ENCODE results near the gene STXBP2.

STXBP2 gene

GRCh38 chr19:7622933-7623685 lies 13.8 kb upstream of the STXBP2 start:
- no peak for TF ChIP-seq CREB1 (IDR thresholded peaks at IDR 0.05; ENCODE audit: low read depth)
- TF ChIP-seq CEBPB (IDR thresholded peaks at IDR 0.05) = no peak
- TF ChIP-seq TCF12 (IDR thresholded peaks at IDR 0.05; ENCODE audit: low read depth) = no peak
- TF ChIP-seq TEAD4 (IDR thresholded peaks at IDR 0.05) = no peak
- TF ChIP-seq YY1 (IDR thresholded peaks at IDR 0.05; ENCODE audit: low read depth) = no peak
- TF ChIP-seq NFIC (IDR thresholded peaks at IDR 0.05) = no peak
- TF ChIP-seq, protein P1, sequence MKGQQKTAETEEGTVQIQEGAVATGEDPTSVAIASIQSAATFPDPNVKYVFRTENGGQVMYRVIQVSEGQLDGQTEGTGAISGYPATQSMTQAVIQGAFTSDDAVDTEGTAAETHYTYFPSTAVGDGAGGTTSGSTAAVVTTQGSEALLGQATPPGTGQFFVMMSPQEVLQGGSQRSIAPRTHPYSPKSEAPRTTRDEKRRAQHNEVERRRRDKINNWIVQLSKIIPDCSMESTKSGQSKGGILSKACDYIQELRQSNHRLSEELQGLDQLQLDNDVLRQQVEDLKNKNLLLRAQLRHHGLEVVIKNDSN (IDR thresholded peaks at IDR 0.05) = no peak
- TF ChIP-seq, protein P2, sequence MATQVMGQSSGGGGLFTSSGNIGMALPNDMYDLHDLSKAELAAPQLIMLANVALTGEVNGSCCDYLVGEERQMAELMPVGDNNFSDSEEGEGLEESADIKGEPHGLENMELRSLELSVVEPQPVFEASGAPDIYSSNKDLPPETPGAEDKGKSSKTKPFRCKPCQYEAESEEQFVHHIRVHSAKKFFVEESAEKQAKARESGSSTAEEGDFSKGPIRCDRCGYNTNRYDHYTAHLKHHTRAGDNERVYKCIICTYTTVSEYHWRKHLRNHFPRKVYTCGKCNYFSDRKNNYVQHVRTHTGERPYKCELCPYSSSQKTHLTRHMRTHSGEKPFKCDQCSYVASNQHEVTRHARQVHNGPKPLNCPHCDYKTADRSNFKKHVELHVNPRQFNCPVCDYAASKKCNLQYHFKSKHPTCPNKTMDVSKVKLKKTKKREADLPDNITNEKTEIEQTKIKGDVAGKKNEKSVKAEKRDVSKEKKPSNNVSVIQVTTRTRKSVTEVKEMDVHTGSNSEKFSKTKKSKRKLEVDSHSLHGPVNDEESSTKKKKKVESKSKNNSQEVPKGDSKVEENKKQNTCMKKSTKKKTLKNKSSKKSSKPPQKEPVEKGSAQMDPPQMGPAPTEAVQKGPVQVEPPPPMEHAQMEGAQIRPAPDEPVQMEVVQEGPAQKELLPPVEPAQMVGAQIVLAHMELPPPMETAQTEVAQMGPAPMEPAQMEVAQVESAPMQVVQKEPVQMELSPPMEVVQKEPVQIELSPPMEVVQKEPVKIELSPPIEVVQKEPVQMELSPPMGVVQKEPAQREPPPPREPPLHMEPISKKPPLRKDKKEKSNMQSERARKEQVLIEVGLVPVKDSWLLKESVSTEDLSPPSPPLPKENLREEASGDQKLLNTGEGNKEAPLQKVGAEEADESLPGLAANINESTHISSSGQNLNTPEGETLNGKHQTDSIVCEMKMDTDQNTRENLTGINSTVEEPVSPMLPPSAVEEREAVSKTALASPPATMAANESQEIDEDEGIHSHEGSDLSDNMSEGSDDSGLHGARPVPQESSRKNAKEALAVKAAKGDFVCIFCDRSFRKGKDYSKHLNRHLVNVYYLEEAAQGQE (IDR thresholded peaks at IDR 0.05; ENCODE audit: low read depth) = no peak
- TF ChIP-seq EGR1 (IDR thresholded peaks at IDR 0.05) = no peak
- TF ChIP-seq EP300 (IDR thresholded peaks at IDR 0.05; ENCODE audit: borderline replicate concordance) = no peak
- TF ChIP-seq TAF1 (IDR thresholded peaks at IDR 0.05; ENCODE audit: low read depth) = no peak
- no peak for TF ChIP-seq FOXM1 (IDR thresholded peaks at IDR 0.05; ENCODE audit: borderline replicate concordance, low read depth)
- TF ChIP-seq, protein P3, sequence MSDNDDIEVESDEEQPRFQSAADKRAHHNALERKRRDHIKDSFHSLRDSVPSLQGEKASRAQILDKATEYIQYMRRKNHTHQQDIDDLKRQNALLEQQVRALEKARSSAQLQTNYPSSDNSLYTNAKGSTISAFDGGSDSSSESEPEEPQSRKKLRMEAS (IDR thresholded peaks at IDR 0.05) = no peak

GRCh38 chr19:7623725-7624603 lies 12.9 kb upstream of the STXBP2 start:
- no peak for TF ChIP-seq EP300 (IDR thresholded peaks at IDR 0.05; ENCODE audit: borderline replicate concordance)
- TF ChIP-seq CEBPB (IDR thresholded peaks at IDR 0.05) = no peak
- no peak for TF ChIP-seq EGR1 (IDR thresholded peaks at IDR 0.05)
- no peak for TF ChIP-seq NFIC (IDR thresholded peaks at IDR 0.05)
- TF ChIP-seq, protein P2 (IDR thresholded peaks at IDR 0.05; ENCODE audit: low read depth) = no peak
- TF ChIP-seq TCF12 (IDR thresholded peaks at IDR 0.05; ENCODE audit: low read depth) = no peak
- TF ChIP-seq ZBTB7A (IDR thresholded peaks at IDR 0.05; ENCODE audit: low read depth) = no peak
- no peak for TF ChIP-seq YY1 (IDR thresholded peaks at IDR 0.05; ENCODE audit: low read depth)
- TF ChIP-seq, protein P3 (IDR thresholded peaks at IDR 0.05) = no peak
- no peak for TF ChIP-seq TEAD4 (IDR thresholded peaks at IDR 0.05)
- no peak for TF ChIP-seq RAD21 (IDR thresholded peaks at IDR 0.05; ENCODE audit: low read depth)
- TF ChIP-seq, protein P1 (IDR thresholded peaks at IDR 0.05) = no peak
- no peak for TF ChIP-seq CREB1 (IDR thresholded peaks at IDR 0.05; ENCODE audit: low read depth)
- TF ChIP-seq FOXM1 (IDR thresholded peaks at IDR 0.05; ENCODE audit: borderline replicate concordance, low read depth) = no peak
- no peak for TF ChIP-seq TAF1 (IDR thresholded peaks at IDR 0.05; ENCODE audit: low read depth)

DNA sequence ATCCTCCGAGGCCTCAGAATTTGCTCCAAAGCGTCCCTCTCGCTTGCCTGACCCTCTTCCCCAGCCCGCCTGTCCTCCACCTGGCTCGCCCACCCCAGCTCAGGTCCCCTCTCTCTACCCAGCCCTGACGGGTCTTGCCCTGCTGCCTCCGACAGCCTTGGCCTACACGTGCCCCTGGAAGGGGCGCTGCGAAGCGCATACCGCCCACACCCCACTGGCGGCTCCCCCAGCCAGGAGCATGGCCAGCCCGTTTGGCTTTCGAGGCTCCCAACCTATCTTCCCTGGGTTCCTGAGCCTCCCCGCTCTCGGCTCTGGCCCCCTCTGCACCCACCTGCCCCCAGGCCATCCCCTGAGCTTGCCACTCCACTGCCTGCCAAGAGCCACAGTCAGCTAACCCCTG lies 12.1 kb upstream of the STXBP2 start:
- no peak for TF ChIP-seq EP300 (IDR thresholded peaks at IDR 0.05; ENCODE audit: borderline replicate concordance)
- no peak for TF ChIP-seq CREB1 (IDR thresholded peaks at IDR 0.05; ENCODE audit: low read depth)
- no peak for TF ChIP-seq FOXM1 (IDR thresholded peaks at IDR 0.05; ENCODE audit: borderline replicate concordance, low read depth)
- TF ChIP-seq RAD21 (IDR thresholded peaks at IDR 0.05; ENCODE audit: low read depth) = no peak
- TF ChIP-seq EGR1 (IDR thresholded peaks at IDR 0.05) = no peak
- TF ChIP-seq TAF1 (IDR thresholded peaks at IDR 0.05; ENCODE audit: low read depth) = no peak
- TF ChIP-seq YY1 (IDR thresholded peaks at IDR 0.05; ENCODE audit: low read depth) = no peak

GRCh38 chr19:7625763-7626372 lies 11.0 kb upstream of the STXBP2 start:
- TF ChIP-seq ZBTB7A (IDR thresholded peaks at IDR 0.05; ENCODE audit: low read depth) = no peak
- TF ChIP-seq, protein P3 (IDR thresholded peaks at IDR 0.05) = no peak

- TF ChIP-seq, protein P3 (IDR thresholded peaks at IDR 0.05) = no peak
- TF ChIP-seq, protein P2 (IDR thresholded peaks at IDR 0.05; ENCODE audit: low read depth) = no peak
Measured at GRCh38 chr19:7627166-7627565, 9.7 kb upstream of the STXBP2 start.
